DMS114 treated with DMSO at 0.1 percent for 48 hours (cell line): ENCODE results near the gene ANKIB1.
A peak's percentile ranks its signal among the peaks of the same experiment; 100 is the strongest.
"Not testable (repeated sequence)": the region's sequence is repeated elsewhere in the genome, so short reads cannot be mapped to it uniquely, and the experiment has no call there.

ENCODE experiments used
- DNase-seq: peaks from one replicate; lab custom pipeline; 2025; ENCODE audit not compliant: unreplicated experiment; lab: John Stamatoyannopoulos, UW

Gene ANKIB1, protein sequence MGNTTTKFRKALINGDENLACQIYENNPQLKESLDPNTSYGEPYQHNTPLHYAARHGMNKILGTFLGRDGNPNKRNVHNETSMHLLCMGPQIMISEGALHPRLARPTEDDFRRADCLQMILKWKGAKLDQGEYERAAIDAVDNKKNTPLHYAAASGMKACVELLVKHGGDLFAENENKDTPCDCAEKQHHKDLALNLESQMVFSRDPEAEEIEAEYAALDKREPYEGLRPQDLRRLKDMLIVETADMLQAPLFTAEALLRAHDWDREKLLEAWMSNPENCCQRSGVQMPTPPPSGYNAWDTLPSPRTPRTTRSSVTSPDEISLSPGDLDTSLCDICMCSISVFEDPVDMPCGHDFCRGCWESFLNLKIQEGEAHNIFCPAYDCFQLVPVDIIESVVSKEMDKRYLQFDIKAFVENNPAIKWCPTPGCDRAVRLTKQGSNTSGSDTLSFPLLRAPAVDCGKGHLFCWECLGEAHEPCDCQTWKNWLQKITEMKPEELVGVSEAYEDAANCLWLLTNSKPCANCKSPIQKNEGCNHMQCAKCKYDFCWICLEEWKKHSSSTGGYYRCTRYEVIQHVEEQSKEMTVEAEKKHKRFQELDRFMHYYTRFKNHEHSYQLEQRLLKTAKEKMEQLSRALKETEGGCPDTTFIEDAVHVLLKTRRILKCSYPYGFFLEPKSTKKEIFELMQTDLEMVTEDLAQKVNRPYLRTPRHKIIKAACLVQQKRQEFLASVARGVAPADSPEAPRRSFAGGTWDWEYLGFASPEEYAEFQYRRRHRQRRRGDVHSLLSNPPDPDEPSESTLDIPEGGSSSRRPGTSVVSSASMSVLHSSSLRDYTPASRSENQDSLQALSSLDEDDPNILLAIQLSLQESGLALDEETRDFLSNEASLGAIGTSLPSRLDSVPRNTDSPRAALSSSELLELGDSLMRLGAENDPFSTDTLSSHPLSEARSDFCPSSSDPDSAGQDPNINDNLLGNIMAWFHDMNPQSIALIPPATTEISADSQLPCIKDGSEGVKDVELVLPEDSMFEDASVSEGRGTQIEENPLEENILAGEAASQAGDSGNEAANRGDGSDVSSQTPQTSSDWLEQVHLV

DNA sequence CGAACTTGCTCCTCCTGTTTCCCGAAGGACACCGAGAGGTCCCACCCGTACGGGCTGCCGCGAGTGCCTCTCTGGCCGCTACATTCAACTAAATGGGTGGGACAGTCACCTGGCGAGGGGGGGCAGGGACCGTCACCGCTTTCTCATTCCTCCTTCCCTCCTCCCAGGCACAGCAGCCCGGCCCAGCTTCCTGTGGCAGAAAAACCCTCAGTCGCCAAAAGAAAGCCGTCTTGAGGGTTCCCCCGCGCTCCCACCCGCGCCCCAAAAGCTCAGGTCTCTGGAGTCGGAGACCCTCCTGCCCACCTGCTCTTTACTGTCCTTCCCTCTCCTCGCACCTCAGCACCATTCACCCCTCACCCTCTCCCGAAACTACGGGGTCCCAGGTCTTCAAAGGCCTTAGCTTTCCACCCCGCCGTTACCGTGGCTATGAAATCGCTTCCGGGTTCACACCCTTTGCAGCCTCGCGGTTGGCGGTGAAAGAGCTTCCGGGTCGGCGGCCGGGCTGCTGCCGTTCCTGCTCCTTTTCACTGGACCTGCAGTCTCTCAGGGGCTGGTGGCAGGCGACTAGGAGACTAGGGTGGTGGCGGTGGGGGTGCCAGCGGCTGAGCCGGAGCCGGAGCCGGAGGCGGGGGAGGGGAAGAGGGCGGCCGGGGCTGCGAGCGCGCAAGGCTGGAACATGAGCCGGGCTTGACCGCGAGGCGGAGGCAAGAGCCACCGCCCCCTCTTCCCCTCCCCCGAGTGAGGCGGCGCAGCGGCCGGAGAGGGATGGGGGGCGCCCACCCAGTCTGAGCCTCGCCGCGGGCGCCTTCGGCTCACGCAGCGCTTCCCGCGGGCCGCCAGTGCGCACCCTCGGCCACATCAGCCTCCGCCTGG lies at the start of gene ANKIB1, which contains the start of gene KRIT1:
Gene ANKIB1, plus strand, starts transcription at position 488 of the 873 bp plus-strand sequence. CDS start 49,005 bp downstream, outside the sequence.
Gene KRIT1, minus strand, starts transcription at position 428 of the 873 bp plus-strand sequence. CDS start 3,779 bp downstream, outside the sequence.
- DNase-seq: peak; percentile 76

DNA sequence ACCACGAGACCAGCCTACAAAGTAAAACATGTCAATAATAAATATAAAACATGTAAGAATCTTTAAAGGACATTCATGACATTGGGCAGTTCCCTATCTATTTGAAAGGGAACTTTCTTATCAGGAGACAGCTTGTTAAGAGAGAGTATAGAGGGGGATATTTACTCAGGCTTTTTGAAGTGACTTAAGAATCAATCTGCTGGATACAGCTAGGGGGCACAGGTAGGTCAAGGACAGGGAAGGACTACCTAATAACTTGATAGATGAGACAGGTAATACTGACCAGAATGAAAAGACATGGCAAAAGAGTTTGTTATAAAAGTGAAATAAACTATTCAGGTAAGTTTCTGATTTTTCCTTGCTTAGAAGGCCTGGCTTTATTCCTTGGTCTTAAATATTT lies 45.0 kb upstream of the ANKIB1 start:
- DNase-seq: no peak

DNA sequence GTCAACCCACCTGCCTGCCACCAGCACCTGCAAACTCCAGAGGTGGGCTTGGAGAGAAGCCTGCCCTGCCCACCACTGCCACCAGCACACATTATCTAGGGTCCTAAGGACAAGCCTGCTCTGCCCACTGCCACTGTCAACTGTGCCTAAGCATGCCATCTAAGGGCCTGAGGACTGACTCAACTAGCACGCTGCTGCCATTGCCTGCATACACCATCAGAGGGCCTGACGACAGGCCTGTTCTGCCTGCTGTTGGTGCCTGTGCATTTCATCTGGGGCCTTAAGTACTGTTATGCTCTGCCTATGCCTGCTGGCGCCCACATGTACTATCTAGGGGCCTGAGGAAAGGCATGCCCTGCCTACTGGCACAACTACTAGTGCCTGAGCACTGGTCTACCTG lies 39.8 kb upstream of the ANKIB1 start:
- no peak for DNase-seq

DNA sequence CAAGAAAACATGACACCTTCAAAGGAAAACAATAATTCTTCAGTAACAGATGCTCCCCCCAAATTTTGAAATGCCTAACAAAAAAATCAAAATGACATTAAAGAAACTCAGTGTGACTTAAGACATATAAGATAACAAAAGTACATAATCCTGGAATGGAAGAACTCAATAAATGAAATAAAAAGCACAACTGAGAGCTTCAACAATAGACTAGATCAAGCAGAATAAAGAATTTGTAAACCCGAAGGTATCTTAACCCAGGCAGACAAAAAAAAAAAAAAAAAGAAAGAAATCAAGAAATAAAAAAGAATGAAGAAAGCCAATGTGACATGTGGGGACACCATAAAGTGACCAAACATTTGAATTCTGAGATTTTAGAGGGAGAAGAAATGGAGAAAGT lies 39.1 kb upstream of the ANKIB1 start:
- no peak for DNase-seq

DNA sequence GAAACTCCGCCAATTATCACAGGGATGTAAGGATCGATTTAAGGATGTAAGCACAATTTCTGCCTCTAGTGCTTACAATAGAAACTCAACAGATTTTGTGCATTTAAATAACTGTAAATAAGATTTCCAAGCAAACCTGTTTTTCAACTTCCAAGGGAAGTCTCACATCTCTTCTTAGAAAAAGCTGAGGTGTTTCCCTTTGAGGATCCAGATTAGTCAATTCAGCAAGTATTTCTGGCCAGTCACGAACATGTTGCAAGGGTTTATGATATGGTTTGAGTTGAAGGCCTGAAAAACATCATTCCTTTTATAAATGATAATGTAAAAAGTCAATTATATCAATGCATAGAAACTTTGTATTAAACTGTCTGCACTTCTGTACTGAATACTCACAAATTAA lies 24.0 kb upstream of the ANKIB1 start:
- DNase-seq: no peak

DNA sequence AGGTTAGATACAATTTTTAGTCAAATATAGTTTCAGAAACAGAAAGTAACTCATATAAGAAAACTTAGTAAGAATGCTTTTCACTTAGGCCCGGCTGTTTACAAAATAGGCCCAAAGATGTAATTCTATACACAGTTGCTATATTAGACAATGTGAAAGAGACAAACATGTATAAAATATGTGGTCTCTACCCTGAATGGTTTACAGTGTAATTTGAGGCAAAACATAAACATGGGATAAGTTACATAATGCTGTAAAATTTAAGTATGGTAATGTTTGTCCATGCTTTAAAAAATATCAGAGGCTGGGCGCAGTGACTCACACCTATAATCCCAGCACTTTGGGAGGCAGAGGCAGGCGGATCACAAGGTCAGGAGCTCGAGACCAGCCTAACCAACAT lies 18.8 kb upstream of the ANKIB1 start:
- DNase-seq: no peak

DNA sequence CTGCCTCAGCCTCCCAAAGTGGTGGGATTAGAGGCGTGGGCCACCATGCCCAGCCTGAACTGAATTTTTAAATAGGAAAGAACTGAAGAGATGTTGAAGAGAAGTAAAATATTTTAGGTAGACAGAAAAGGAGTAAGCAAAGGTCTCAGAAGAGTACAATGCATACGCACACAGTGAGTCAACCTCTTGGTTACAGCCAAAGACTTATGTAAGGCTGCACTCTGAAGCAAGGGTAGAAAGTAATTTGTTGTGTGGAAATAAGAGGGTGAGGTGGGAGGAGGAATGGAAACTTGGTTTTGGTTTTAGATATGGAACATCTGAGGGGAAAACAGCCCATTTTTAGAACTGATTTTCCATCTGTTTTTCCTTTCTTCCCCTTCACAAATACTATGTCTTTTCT lies 17.7 kb upstream of the ANKIB1 start:
- DNase-seq: no peak

DNA sequence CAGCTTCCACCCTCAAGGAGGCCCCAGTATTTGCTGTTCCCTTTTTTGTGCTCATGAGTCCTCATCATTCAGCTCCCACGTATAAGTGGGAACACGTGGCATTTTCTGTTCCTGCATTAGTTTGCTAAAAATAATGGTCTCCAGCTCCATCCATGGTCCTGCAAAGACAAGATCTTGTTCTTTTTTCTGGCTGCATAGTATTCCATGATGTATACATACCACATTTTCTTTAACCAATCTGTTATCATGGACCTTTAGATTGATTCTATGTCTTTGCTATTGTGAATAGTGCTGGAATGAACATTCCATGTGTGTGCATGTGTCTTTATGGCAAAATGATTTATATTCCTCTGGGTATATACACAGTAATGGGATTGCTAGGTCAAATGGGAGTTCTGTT lies 17.0 kb upstream of the ANKIB1 start:
- no peak for DNase-seq

DNA sequence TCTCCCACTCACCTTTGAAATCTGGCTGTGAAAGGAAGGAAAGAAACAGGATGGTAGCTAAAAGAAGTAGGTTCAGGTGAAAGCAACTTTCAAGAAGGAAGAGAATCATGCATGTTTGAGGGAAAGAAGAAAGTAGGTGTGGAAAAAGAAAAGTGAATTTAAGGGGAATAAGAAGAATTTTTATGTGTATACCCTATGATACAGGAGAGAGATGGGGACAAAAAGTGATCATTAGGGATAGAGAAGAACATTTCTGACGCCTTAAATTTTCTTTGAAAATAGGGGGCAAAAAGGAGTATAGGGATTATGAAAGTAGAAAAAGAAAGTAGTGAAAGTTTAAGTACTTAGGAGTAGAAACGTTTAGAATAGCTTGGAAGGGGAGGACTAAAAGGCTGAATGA lies 15.2 kb upstream of the ANKIB1 start:
- DNase-seq: no peak

DNA sequence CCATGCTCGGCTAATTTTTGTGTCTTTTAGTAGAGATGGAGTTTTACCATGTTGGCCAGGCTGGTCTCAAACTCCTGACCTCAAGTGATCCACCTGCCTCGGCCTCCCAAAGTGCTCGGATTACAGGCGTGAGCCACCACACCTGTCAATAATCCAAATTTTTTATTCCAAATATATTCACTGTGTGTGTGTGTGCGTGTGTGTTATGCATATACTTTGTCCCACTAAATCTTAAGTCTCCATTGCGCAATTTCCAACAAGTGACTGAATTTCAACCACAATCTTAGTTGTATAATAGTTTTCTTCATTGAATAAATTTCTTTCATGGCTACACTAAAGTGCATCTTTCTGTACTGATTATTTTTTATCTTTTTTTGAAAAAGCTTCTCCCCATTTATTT lies 2.8 kb upstream of the ANKIB1 start:
- DNase-seq: no peak

DNA sequence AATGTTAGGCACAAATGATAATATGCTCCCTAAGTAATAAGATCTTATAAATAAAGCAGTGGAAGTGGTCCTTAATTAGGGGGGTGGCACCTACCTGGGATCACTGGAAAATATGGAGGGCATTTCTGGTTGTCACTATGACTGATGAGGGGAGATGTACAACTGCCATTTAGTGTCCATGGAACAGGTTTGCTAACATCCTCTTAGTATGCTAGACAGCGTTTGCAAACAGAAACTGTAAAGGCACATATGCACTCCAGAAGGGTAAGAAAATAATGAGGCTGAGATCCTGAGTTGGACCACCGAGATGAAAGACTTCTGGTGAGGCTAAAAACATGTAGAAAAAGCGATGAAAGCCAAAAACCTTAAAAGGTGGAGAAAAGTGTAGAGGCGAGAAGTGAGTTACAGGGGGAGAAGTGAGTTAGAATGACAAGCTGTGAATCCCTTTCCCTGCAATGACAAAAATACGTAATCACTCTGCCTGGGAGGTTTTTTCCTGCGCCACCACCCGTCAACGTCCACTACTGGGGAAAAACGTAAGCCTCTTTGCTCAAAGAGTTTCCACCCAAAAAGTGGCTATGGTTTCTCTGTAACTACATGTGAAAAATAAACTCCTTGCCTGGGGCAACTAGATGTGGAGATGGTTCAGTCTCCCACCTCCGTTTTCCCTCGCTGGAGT lies 827 bp upstream of the ANKIB1 start:
- peak; percentile 30 for DNase-seq

DNA sequence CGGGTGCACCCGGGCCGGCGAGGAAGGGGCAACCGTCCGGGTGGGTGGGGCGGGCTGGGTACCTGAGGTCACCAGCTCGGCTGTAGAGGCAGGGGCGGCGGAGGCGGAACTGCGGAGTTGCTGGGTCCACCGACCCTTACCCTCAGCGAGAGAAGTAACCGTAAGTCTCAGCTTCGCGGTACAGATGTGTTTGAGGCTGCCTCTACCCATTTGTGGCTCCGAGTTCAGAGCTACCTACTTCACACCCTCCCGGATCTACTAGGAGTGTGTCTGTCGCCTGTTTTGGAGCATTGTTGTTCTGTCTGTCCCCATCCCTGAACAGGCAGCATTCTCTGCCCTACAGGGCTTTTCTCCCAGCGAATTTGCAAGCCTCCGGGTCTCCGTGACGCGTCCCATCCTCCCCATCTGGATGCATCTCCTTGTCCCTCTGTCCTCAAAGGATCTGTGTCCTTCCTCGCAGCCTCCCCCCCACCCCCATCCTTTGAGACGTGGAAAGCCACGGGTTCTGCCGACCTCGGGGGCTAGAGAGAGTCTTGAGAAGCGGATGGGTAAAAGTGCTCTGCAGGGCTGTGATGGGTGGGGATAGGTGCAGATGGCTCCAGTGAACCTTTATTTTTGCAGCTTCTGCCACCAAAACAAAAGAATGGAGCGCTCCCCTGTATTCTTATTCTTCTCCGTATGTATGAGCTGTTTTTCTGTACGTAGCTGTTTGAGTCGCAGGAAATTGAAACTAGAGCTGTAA lies 757 bp downstream of the ANKIB1 start:
- DNase-seq: no peak

DNA sequence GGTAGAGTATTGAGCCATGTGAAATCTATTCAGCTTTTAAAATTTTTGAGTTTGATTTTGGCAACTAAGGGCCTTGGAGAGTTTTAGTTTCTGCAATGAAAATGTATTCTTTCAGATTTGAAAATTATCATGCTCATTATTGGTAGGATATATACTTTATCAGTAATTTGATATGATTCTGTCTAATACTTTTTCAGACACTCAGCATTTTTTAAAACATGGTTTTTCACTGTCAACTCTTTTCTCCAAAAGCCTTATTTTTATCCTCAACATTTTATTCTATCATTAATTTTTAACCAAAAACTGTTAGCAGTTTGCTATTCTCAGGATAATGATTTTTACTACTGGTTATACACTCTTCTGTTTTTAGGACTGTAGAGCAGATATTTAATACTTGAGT lies 4.8 kb downstream of the ANKIB1 start:
- DNase-seq: no peak

DNA sequence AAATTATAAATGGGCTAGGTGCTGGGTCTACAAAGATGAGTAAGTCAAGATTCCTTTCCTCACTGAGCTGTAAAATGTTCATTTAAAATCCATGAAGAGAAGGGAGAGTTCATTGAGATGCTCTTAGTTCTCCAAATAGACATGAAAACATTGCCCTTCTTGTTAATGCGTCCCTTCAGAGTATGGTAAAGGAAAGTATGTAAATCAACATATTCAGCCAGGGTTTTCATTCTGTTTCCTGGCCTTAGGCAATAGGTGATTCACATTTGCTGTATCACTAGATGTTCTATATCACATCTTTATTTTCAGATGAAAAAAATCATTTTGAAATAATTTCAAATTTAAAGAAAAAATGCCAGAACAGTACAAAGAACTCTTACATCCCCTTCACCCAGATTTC lies 5.4 kb downstream of the ANKIB1 start:
- DNase-seq: no peak

DNA sequence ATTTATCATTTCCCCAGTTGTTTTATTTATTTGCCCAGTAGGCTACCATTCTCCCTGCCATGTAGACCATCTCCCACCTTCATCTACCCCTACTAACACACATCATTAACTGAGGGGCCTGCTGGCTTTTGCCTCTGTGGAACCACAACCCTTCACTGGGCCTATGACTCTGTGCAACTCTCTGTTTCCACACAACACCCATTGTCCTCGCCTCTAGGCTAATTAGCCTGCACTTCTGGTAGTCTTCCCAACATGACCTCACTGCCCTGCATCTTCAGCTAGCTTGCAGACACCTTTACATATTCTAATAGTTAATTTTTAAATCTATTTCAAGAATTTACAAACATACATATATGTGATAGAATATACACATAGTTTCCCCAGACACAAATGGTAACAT lies 7.5 kb downstream of the ANKIB1 start:
- DNase-seq: no peak

DNA sequence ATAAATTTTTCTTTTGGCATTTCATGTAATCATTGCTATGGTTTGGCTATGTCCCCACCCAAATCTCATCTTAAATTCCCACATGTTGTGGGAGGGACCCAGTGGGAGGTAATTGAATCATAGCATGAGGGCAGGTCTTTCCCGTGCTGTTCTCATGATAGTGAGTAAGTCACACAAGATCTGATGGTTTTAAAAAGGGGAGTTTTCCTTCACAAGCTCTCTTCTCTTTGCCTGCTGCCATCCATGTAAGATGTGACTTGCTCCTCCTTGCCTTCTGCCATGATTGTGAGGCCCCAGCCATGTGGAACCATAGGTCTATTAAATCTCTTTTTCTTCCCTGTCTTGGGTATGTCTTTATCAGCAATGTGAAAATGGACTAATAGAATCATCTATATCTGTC lies 9.0 kb downstream of the ANKIB1 start:
- not testable (repeated sequence) for DNase-seq

DNA sequence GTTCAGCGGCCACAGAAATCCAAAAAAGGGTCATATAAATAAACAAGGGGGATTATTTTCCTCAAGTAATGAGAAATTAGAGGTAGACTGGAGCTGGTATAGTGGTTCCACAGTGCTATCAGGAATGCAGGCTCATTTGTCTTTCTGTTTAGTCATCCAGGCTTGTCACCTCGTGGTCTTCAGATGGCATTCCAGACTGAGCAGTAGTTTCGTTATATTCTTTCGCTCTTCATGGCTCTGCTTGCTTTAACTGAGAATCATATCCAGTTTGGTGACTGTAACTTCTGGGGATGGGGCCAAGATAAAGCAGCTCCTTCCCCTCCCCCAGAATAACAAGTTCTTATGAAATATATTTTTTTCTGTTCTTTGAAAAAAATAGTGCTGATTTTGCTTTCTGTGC lies 9.5 kb downstream of the ANKIB1 start:
- no peak for DNase-seq

DNA sequence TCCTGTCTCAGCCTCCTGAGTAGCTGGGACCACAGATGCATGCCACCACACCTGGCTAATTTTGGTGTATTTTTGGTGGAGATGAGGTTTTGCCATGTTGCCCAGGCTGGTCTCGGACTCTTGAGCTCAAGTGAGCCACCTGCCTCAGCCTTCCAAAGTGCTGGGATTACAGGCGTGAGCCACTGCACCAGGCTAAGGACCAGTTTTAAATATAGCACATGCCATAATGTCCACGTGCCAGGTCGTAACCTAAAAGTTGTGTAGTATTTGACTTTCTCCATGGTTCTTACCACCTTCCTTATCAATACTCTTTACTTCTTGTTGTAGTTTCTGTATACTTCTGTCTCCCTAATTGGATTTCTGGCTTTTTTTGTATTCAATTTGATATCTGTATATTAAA lies 13.3 kb downstream of the ANKIB1 start:
- DNase-seq: no peak

DNA sequence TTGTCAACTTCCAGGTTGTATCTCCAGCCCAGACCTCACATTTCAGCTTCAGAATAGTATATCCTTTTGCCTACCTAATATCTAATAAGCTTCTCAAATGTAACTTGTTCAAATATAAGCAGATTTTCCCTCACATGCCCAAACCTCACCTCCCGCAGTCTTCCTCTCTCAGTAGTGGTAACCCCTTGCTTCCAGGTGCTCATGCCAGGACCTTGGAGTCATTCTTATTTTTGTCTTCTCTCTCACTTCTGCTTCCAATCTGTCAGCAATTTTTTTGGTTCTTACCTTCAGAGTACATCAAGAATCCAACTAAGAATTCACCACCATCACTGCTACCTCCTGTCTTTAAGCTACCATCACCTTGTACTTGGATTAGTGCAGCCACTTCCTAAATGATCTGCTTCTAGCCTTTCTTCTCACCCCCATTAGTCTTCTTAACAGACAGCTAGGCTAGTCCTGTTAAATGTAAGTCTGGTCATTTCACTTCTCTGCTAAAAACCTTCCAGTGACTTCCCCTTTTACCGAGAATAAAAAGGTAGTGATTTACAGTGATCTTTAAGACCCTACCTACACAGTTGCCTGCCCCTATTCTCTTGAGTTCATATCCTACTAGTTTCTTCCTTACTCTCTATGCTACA lies 14.0 kb downstream of the ANKIB1 start:
- DNase-seq: no peak
